GM12878 (cell line): ENCODE results near the gene SGSM2. TPM values are rescaled to one million over a fixed set of nuclear protein-coding genes. Genes with fewer than 3 reads are reported as not detected.

Source experiments
- ATAC-seq: fragments of 200-7000 bp; cut with Tn5 transposase; 3 replicates; pipeline ENCODE4 v1.9.1; 2020; ENCODE audit warnings: mild to moderate bottlenecking, moderate library complexity
- BruUV-seq: library from RNA; stranded (reverse); fragments of 400-500 nt; replicated peaks from 2 replicates; lab custom pipeline; 2021; lab: Mats Ljungman, UMichigan
- CTCF ChIA-PET: fragments of 300-600 bp; sonication (Branson Sonifier 250); formaldehyde crosslinking; extraction: SDS; loops from one replicate; lab custom pipeline; 2021; ENCODE audit warnings: inconsistent platforms; lab: Yijun Ruan, JAX
- POLR2A ChIA-PET: fragments of 350-600 bp; formaldehyde crosslinking; extraction: SDS; loops from one replicate; lab custom pipeline; 2021; ENCODE audit warnings: inconsistent platforms; lab: Charles Lee
- RAD21 ChIA-PET: fragments of 300-600 bp; sonication (Branson Sonifier 250); formaldehyde crosslinking; loops from one replicate; lab custom pipeline; 2023; ENCODE audit warnings: antibody characterized with exemption; ENCODE audit not compliant: unreplicated experiment; lab: Charles Lee
- SMC1A ChIA-PET: fragments of 300-600 bp; sonication (Branson Sonifier 250); formaldehyde crosslinking; loops from one replicate; lab custom pipeline; 2023; ENCODE audit not compliant: unreplicated experiment, uncharacterized antibody; lab: Charles Lee
- DNase-seq: peaks from one replicate; pipeline ENCODE4 v3.0.0-alpha.2; 2011; ENCODE audit warnings: low read depth, low spot score
- FAIRE-seq: peaks from 3 replicates; lab custom pipeline; 2011; peaks lifted over from hg19 to GRCh38; lab: Jason Lieb, UNC
- H2AFZ ChIP-seq: 2 replicates; pipeline ENCODE4 v1.6.0; 2011; ENCODE audit warnings: low read depth, low read length, control low read depth; ENCODE audit not compliant: control insufficient read depth
- H3K27ac ChIP-seq: 2 replicates; pipeline ENCODE4 v1.5.1; 2011; ENCODE audit warnings: control low read depth; ENCODE audit not compliant: control insufficient read depth, insufficient read depth
- H3K27me3 ChIP-seq, 2 experiments: replicated peaks in 1 of 2; 2 replicates each; pipeline versions ENCODE4 v1.6.0 to v1.6.1; 2011; ENCODE audit warnings: low read length in 1 of 2; ENCODE audit not compliant: control insufficient read depth in 2 of 2, insufficient read depth in 2 of 2
- H3K36me3 ChIP-seq, 2 experiments: 2 replicates each; pipeline ENCODE4 v1.5.1; 2011; ENCODE audit warnings: low read length in 1 of 2; ENCODE audit not compliant: control insufficient read depth in 2 of 2, insufficient read depth in 2 of 2
- H3K4me1 ChIP-seq: 2 replicates; pipeline ENCODE4 v1.6.1; 2011; ENCODE audit warnings: mild to moderate bottlenecking, low read length, moderate library complexity, mixed read lengths; ENCODE audit not compliant: control insufficient read depth, insufficient read depth
- H3K4me2 ChIP-seq: 2 replicates; pipeline ENCODE4 v1.6.0; 2011; ENCODE audit warnings: control low read depth; ENCODE audit not compliant: control insufficient read depth, insufficient read depth
- H3K4me3 ChIP-seq: fragments of 200-600 bp; sonication (generic); 2 replicates; pipeline ENCODE4 v1.5.1; 2016
- H3K79me2 ChIP-seq: 2 replicates; pipeline ENCODE4 v1.6.0; 2011; ENCODE audit warnings: low read length; ENCODE audit not compliant: control insufficient read depth, insufficient read depth
- H3K9ac ChIP-seq: 2 replicates; pipeline ENCODE4 v1.8.0; 2011; ENCODE audit warnings: low read length, control low read depth, mixed read lengths; ENCODE audit not compliant: control insufficient read depth, insufficient read depth
- H3K9me3 ChIP-seq: replicated peaks from 3 replicates; pipeline ENCODE4 v1.5.1; 2011; ENCODE audit warnings: mild to moderate bottlenecking, low read length; ENCODE audit not compliant: control insufficient read depth, insufficient read depth
- H4K20me1 ChIP-seq: 2 replicates; pipeline ENCODE4 v1.6.0; 2011; ENCODE audit not compliant: control insufficient read depth, insufficient read depth
- BCL11A ChIP-seq: IDR thresholded peaks from 2 replicates; pipeline ENCODE4 v1.6.1; 2011; ENCODE audit warnings: low read depth, low read length
- BHLHE40 ChIP-seq, 2 experiments: fragments of 450-650 bp in 1 of 2; IDR thresholded peaks; 2 replicates each; pipeline ENCODE4 v1.6.1; 2011 to 2017; ENCODE audit warnings: low read depth in 2 of 2, borderline replicate concordance in 1 of 2, improper control_type of control experiment in 1 of 2, low read length in 1 of 2, mild to moderate bottlenecking in 1 of 2
- BMI1 ChIP-seq: fragments of 450-650 bp; IDR thresholded peaks from 2 replicates; pipeline ENCODE4 v1.6.1; 2016; ENCODE audit warnings: mild to moderate bottlenecking, moderate library complexity, borderline replicate concordance
- ESRRA ChIP-seq: IDR thresholded peaks from 2 replicates; pipeline ENCODE4 v1.6.1; 2012; ENCODE audit warnings: mild to moderate bottlenecking, low read length, improper control_type of control experiment
- FOS ChIP-seq: IDR thresholded peaks from 3 replicates; pipeline ENCODE4 v1.6.1; 2011; ENCODE audit warnings: borderline replicate concordance; ENCODE audit not compliant: insufficient read length; ENCODE audit errors: extremely low read depth
- HDGF ChIP-seq: fragments of 450-650 bp; IDR thresholded peaks from 2 replicates; pipeline ENCODE4 v1.6.1; 2016; ENCODE audit warnings: antibody characterized with exemption
- IRF4 ChIP-seq: IDR thresholded peaks from 2 replicates; pipeline ENCODE4 v1.6.1; 2011; ENCODE audit warnings: low read depth, low read length
- MTA3 ChIP-seq: IDR thresholded peaks from 2 replicates; pipeline ENCODE4 v1.6.1; 2012; ENCODE audit warnings: low read length, inconsistent platforms, borderline replicate concordance
- NR2F1 ChIP-seq: fragments of 450-650 bp; conservative IDR thresholded peaks from 2 replicates; pipeline ENCODE4 v1.6.1; 2017; ENCODE audit warnings: mild to moderate bottlenecking
- PAX5 ChIP-seq: IDR thresholded peaks from 2 replicates; pipeline ENCODE4 v1.6.1; 2011; ENCODE audit warnings: low read depth, low read length, borderline replicate concordance
- PML ChIP-seq: IDR thresholded peaks from 2 replicates; pipeline ENCODE4 v1.6.1; 2012; ENCODE audit warnings: low read length, inconsistent platforms
- POLR2A ChIP-seq: IDR thresholded peaks from 2 replicates; pipeline ENCODE4 v1.6.1; 2011; ENCODE audit warnings: low read depth, mild to moderate bottlenecking, low read length
- SKIL ChIP-seq: fragments of 450-650 bp; IDR thresholded peaks from 2 replicates; pipeline ENCODE4 v1.6.1; 2017; ENCODE audit warnings: mild to moderate bottlenecking, low read depth, inconsistent platforms; ENCODE audit not compliant: poor library complexity, severe bottlenecking
- TCF3 ChIP-seq: IDR thresholded peaks from 2 replicates; pipeline ENCODE4 v1.6.1; 2012; ENCODE audit warnings: low read depth, mild to moderate bottlenecking, low read length, borderline replicate concordance; ENCODE audit not compliant: insufficient read depth
- ZNF217 ChIP-seq: fragments of 450-650 bp; IDR thresholded peaks from 2 replicates; pipeline ENCODE4 v1.6.1; 2017; ENCODE audit warnings: antibody characterized with exemption, mild to moderate bottlenecking
- WGBS: methylation state at CpG from one replicate; pipeline ENCODE4 v1.1.6; 2016; ENCODE audit warnings: low lambda C conversion rate; ENCODE audit not compliant: insufficient replicate concordance, insufficient coverage; ENCODE audit errors: missing lambda C conversion rate; 5-methylcytosine and 5-hydroxymethylcytosine counted together
- in situ Hi-C: fragments of 300-500 bp; cut with MboI; formaldehyde crosslinking; loops from 9 replicates; pipeline ENCODE4 v1.14.3; 2018; ENCODE audit warnings: mixed read lengths
- intact Hi-C: fragments of 100-400 bp; cut with micrococcal nuclease; formaldehyde crosslinking; loops from one replicate; pipeline ENCODE4 v1.14.2; 2022; ENCODE audit not compliant: unreplicated experiment
- polyA plus RNA-seq, 11 experiments: library from polyadenylated mRNA; depleted of rRNA in 4 of 11; unstranded in 6 of 11; stranded (reverse) in 5 of 11; fragments of >200 nt; fragmentation: Nextera tagmentation in 4 of 11; fragmentation: Illumina TruSeq in 1 of 11; extraction: Ambion mirVana in 4 of 11; extraction: Trizol in 1 of 11; gene quantifications; 1 replicate in 1 of 11; 2 replicates in 10 of 11; pipeline versions ENCODE4 v1.2.1 to v1.2.3, GENCODE V29; 2011 to 2016; ENCODE audit warnings: inconsistent platforms in 2 of 11, missing spikeins in 2 of 11, low read depth in 1 of 11
- total RNA-seq, 4 experiments: library from RNA; depleted of rRNA in 3 of 4; stranded (reverse); fragments of >200 nt in 3 of 4; fragmentation: Illumina TruSeq in 1 of 4; extraction: Trizol in 1 of 4; gene quantifications; 2 replicates each; pipeline versions ENCODE4 v1.2.1 to v1.2.3, GENCODE V29; 2013 to 2021

Gene SGSM2
- total and polyA plus RNA-seq, 10 of the 15 experiments (the other 5 are each of a cell fraction or from before 2014, with no cell fraction given), result 0.50 to 50.9 (median 18.5) TPM

DNA sequence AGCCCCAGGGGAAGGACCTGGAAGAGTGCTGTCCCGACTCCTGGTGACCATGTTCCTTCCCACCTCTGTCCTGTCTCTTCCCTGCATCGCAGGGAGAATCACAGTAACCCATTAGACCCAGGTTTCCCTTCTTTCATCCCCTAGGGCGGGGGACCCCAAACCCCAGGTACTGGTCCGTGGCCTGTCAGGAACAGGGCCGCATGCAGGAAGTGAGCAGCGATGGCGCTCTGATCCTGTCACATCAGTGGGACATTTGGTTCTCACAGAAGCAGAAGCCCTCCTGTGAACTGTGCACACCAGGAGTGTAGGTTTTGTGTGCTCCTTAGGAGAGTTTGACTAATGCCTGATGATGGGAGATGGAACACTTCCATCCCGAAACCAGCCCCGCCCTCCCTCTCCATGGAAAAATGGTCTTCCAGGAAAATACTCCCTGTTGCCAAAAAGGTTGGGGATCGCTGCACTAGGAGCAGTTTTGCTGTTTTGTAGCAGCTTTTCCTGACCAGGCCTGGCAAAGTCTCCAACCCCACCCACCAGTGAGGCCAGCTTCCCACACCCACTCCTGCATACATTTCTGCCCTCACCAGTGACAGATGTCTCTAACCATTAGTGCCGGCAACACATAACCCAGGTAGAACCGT, 53.0 kb downstream of the SGSM2 start:
- Histone ChIP-seq H3K27ac (no peak overlapping the region), H3K36me3 (peaks cover 4 to 7% of the 10 kb centered on the region in 2 experiments; a peak in 2 of 4 replicates), H3K27me3 (no peaks in the 10 kb centered on the region), H3K4me3 (no peak overlapping the region), H3K4me1 (peaks cover 15% of the 10 kb centered on the region; the same call in 1 of the 2 replicates), H4K20me1 (no peaks in the 10 kb centered on the region), H3K9ac (no peak overlapping the region), H2AFZ (no peak overlapping the region), H3K4me2 (no peak overlapping the region), H3K79me2 (no peaks in the 10 kb centered on the region; the same call in 1 of the 2 replicates), H3K9me3 (no peaks in the 10 kb centered on the region)
- 89% methylated on average over 12 of the region's 12 CpGs for WGBS
- ChIA-PET POLR2A (no interaction called here), SMC1A (interaction anchor here (2.8 kb wide), 1 partner anchor 26 kb away, joined by 16 read pairs; no protein-coding TSS in a partner anchor), CTCF (interaction anchor here (2.3 to 4.7 kb wide), 3 partner anchors 7 to 27 kb away, joined by 9 to 73 read pairs (median 50); no protein-coding TSS in a partner anchor), RAD21 (interaction anchor here (3.8 kb wide), 1 partner anchor 7 kb away, joined by 50 read pairs; no protein-coding TSS in a partner anchor)
- TF ChIP-seq ESRRA, result no peak
- no peak for TF ChIP-seq IRF4
- TF ChIP-seq BCL11A, result no peak
- TF ChIP-seq BHLHE40 (IDR thresholded peaks at IDR 0.05; ENCODE audit: borderline replicate concordance in 1 of 2, low read depth in 2 of 2, low read length in 1 of 2), result no peak
- TF ChIP-seq HDGF, result no peak
- no peak for TF ChIP-seq POLR2A
- no peak for TF ChIP-seq PAX5
- no peak for TF ChIP-seq TCF3
- no peak for TF ChIP-seq NR2F1
- TF ChIP-seq SKIL, result no peak
- TF ChIP-seq BMI1, result no peak
- no peak for TF ChIP-seq PML
- no peak for TF ChIP-seq FOS
- no peak for TF ChIP-seq MTA3
- TF ChIP-seq ZNF217, result no peak
- no peak for DNase-seq
- intact Hi-C loops, result no loop called here
- BruUV-seq, result no TSS peak
- FAIRE-seq, result no peak
- ATAC-seq, result no peak
- in situ Hi-C loops, result no loop called here
